ENCODE results near the gene LRBA. TPM values are rescaled to one million over a fixed set of nuclear protein-coding genes. Genes with fewer than 3 reads are reported as not detected.

The LRBA gene
- total and polyA plus RNA-seq, 4 donors = 8.2 to 69.8 (median 32.8) TPM

GRCh38 chr4:150771382-150771781 is 243.7 kb downstream of the LRBA start:
- no peak for DNase-seq (ENCODE audit: low spot score)
- Histone ChIP-seq H3K27me3 (ENCODE audit: control insufficient read depth in 4 of 4, insufficient read depth in 4 of 4, low read length in 3 of 4) (no peaks in the 10 kb centered on the region), H3K4me3 (ENCODE audit: low read depth in 1 of 3, low read length in 3 of 3) (no peak overlapping the region), H3K4me1 (ENCODE audit: control insufficient read depth in 4 of 4, insufficient read depth in 4 of 4, low read length in 3 of 4) (peaks cover 0 to 8% (median 4%) of the 10 kb centered on the region in 4 donors), H3K36me3 (ENCODE audit: control insufficient read depth in 4 of 4, insufficient read depth in 3 of 4, low read depth in 1 of 4, low read length in 3 of 4) (no peaks in the 10 kb centered on the region), H3K9me3 (ENCODE audit: control insufficient read depth in 4 of 4, low read length in 3 of 4) (no peaks in the 10 kb centered on the region), H3K27ac (ENCODE audit: low read depth in 1 of 2, low read length in 2 of 2) (no peak overlapping the region), H3K9ac (ENCODE audit: low read depth in 1 of 2, low read length in 2 of 2) (no peak overlapping the region)
- WGBS = 98% methylated on average over 1 of the region's 1 CpG
- TF ChIP-seq YY1 (IDR thresholded peaks at IDR 0.05) (no peak), EGR1 (IDR thresholded peaks at IDR 0.05; ENCODE audit: low read depth in 2 of 2) (no peak), NR2F2 (IDR thresholded peaks at IDR 0.05) (no peak), HNF4G (IDR thresholded peaks at IDR 0.05) (no peak), TAF1 (conservative IDR thresholded peaks at IDR 0.05) (no peak), FOXA1 (IDR thresholded peaks at IDR 0.05) (no peak), RAD21 (IDR thresholded peaks at IDR 0.05) (no peak), ZBTB33 (IDR thresholded peaks at IDR 0.05) (no peak), MAX (IDR thresholded peaks at IDR 0.05) (no peak), GABPA (IDR thresholded peaks at IDR 0.05 in 1 of 2, conservative IDR thresholded peaks at IDR 0.05 in 1 of 2) (no peak), SP1 (IDR thresholded peaks at IDR 0.05) (no peak), REST (IDR thresholded peaks at IDR 0.05) (no peak), HNF4A (conservative IDR thresholded peaks at IDR 0.05) (no peak), RXRA (IDR thresholded peaks at IDR 0.05) (no peak), FOXA2 (IDR thresholded peaks at IDR 0.05) (no peak), CTCF (IDR thresholded peaks at IDR 0.05; ENCODE audit: low read depth, low read length, missing input control) (no peak), JUND (IDR thresholded peaks at IDR 0.05) (no peak)

GRCh38 chr4:150769845-150770244 is 245.2 kb downstream of the LRBA start:
- Histone ChIP-seq H3K4me1 (ENCODE audit: control insufficient read depth in 4 of 4, insufficient read depth in 4 of 4, low read length in 3 of 4) (peaks cover 0 to 8% (median 4%) of the 10 kb centered on the region in 4 donors), H3K27ac (ENCODE audit: low read depth in 1 of 2, low read length in 2 of 2) (peak overlapping the region in 1 of 2 donors; percentile 55), H3K27me3 (ENCODE audit: control insufficient read depth in 4 of 4, insufficient read depth in 4 of 4, low read length in 3 of 4) (no peaks in the 10 kb centered on the region), H3K4me3 (ENCODE audit: low read depth in 1 of 3, low read length in 3 of 3) (no peak overlapping the region), H3K9me3 (ENCODE audit: control insufficient read depth in 4 of 4, low read length in 3 of 4) (no peaks in the 10 kb centered on the region), H3K36me3 (ENCODE audit: control insufficient read depth in 4 of 4, insufficient read depth in 3 of 4, low read depth in 1 of 4, low read length in 3 of 4) (no peaks in the 10 kb centered on the region), H3K9ac (ENCODE audit: low read depth in 1 of 2, low read length in 2 of 2) (no peak overlapping the region)
- no peak for DNase-seq (ENCODE audit: low spot score)
- 93% methylated on average over 4 of the region's 4 CpGs for WGBS
- TF ChIP-seq TAF1 (conservative IDR thresholded peaks at IDR 0.05) (no peak), RAD21 (IDR thresholded peaks at IDR 0.05) (no peak), CTCF (IDR thresholded peaks at IDR 0.05; ENCODE audit: low read depth, low read length, missing input control) (no peak)

Measured in liver (tissue), 9 donors.